ENCODE results near the gene RPL12. TPM values are rescaled to one million over a fixed set of nuclear protein-coding genes. Genes with fewer than 3 reads are reported as not detected.
A peak's percentile ranks its signal among the peaks of the same experiment; 100 is the strongest.

RPL12 gene
- total RNA-seq, 1 donor from 2014 or later, result 1,044 TPM

DNA sequence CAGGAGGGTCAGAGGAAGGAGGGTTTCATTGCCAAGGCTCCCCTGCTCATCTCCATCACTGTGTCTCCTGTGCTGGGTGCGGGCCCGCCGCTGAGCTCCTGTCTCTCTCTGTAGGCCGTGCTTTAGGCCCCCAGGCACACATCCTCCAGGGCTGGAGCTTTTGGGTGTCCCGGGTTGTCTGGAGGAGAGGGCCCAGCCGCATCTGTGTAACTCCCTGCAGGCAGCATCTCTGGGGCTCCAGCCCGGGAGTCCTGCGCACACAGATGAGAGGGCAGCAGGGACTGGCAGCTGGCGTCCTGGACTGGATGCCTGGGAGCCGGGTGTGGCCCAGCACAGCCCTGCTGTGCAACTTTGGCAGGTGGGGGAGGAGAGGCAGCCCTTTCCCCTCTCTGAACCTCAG, 40.3 kb upstream of the RPL12 start:
- peaks cover 10% of the 10 kb centered on the region for H3K36me3 Mint-ChIP-seq (ENCODE audit: insufficient read depth)
- H3K27me3 Mint-ChIP-seq, result no peaks in the 10 kb centered on the region
- H3K27ac Mint-ChIP-seq, result no peak overlapping the region
- no peaks in the 10 kb centered on the region for H3K9me3 Mint-ChIP-seq (ENCODE audit: low read depth)
- H3K4me1 Mint-ChIP-seq (ENCODE audit: low read depth), result no peaks in the 10 kb centered on the region
- no peak for DNase-seq (ENCODE audit: low spot score, unreplicated experiment)
- H3K4me3 Mint-ChIP-seq (ENCODE audit: low read depth), result no peak overlapping the region
- TF ChIP-seq, protein P1, sequence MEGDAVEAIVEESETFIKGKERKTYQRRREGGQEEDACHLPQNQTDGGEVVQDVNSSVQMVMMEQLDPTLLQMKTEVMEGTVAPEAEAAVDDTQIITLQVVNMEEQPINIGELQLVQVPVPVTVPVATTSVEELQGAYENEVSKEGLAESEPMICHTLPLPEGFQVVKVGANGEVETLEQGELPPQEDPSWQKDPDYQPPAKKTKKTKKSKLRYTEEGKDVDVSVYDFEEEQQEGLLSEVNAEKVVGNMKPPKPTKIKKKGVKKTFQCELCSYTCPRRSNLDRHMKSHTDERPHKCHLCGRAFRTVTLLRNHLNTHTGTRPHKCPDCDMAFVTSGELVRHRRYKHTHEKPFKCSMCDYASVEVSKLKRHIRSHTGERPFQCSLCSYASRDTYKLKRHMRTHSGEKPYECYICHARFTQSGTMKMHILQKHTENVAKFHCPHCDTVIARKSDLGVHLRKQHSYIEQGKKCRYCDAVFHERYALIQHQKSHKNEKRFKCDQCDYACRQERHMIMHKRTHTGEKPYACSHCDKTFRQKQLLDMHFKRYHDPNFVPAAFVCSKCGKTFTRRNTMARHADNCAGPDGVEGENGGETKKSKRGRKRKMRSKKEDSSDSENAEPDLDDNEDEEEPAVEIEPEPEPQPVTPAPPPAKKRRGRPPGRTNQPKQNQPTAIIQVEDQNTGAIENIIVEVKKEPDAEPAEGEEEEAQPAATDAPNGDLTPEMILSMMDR (IDR thresholded peaks at IDR 0.05; ENCODE audit: unreplicated experiment), result no peak

DNA sequence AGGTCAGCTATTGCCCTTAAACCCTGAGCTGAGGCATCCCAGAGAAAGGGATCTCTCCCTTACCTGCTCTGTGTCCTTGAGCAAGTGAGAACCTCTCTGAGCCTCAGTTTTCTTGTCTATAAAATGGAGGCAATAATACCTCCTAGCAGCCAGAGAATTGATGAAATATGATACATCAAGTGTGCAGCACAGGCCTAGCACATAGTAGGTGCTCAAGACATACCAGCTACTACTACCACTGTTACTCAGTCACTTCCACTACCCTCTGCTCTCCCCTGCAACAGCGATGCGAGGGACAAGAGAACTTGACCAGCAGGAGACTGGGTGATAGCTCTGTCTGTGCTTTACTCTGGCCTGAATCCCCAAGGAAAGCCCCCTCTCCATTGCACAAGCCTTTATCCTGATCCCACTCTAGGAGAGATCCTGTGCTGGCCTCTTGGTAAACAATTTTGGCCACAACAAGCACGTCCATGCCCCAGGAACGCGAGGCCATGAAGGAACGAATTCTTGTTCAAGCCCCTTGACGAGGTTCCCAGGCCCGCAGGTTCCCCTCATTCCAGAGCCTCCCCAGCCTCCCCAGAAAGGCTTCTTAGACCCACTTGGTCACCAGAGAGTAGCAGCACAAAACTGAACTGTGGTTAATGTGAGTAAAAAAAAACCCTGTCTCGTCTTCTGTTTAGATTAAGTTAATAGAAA, 39.5 kb upstream of the RPL12 start:
- Mint-ChIP-seq H3K9me3 (ENCODE audit: low read depth) (no peaks in the 10 kb centered on the region), H3K36me3 (ENCODE audit: insufficient read depth) (peaks cover 5% of the 10 kb centered on the region), H3K4me3 (ENCODE audit: low read depth) (no peak overlapping the region), H3K27me3 (no peaks in the 10 kb centered on the region), H3K4me1 (ENCODE audit: low read depth) (no peaks in the 10 kb centered on the region), H3K27ac (no peak overlapping the region)
- no peak for DNase-seq (ENCODE audit: low spot score, unreplicated experiment)
- TF ChIP-seq, protein P1 (IDR thresholded peaks at IDR 0.05; ENCODE audit: unreplicated experiment), result no peak

DNA sequence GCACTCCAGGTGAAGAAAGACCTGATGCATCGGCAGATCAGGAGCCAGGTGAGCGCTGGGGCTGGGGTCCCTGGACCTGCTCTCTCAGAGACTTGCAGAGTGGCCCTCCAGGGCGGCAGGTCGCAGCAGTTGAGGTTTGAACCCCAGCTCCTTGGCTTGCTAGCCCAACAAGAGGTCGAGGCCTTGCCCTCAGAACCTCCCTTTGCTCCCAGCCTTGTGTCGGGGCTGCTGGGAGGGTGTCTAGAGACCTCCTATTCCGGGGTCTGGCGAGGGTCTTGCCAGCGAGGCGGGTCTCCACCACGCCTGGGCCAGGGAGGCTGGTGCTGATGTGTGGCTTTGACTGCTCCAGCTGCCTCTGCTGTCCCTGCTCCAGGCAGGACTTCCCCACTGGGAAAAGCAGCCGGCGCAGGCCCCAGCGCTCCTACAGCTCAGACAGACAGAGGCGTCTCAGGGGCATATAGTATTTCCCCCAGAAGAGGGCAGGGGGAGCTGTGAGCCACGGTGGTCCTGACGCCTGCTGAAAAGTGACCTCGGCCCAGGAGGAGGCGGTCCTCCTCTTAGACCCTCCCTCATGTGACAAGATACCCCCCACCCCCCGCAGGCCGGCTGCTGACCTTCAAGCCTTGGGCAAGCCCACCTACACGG, 38.4 kb upstream of the RPL12 start:
- no peaks in the 10 kb centered on the region for H3K4me1 Mint-ChIP-seq (ENCODE audit: low read depth)
- peaks cover 5% of the 10 kb centered on the region for H3K36me3 Mint-ChIP-seq (ENCODE audit: insufficient read depth)
- H3K9me3 Mint-ChIP-seq (ENCODE audit: low read depth), result no peaks in the 10 kb centered on the region
- no peak overlapping the region for H3K4me3 Mint-ChIP-seq (ENCODE audit: low read depth)
- DNase-seq (ENCODE audit: low spot score, unreplicated experiment), result no peak
- H3K27me3 Mint-ChIP-seq, result no peaks in the 10 kb centered on the region
- TF ChIP-seq, protein P1 (IDR thresholded peaks at IDR 0.05; ENCODE audit: unreplicated experiment), result peak; percentile 42
- H3K27ac Mint-ChIP-seq, result no peak overlapping the region

DNA sequence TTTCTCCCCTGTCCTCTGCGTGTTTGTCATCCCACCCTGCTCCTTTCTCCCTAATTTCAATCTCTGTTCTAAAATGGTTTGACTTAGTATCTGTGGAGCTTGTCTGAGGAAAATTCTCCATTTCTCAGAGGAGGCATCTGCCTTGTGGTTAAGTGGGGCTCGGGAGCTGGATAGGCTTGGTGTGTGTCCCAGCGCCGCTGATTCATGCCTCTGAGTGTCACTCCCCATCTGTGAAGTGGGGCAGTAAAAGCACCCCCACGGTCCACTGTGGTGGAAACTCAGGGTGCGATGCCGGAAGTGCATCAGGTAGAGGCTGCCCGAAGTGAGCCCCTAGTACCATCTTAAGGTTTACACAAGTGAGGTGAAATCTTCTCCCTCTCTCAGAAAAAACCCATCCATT, 37.7 kb upstream of the RPL12 start:
- H3K4me1 Mint-ChIP-seq (ENCODE audit: low read depth), result no peaks in the 10 kb centered on the region
- no peak overlapping the region for H3K27ac Mint-ChIP-seq
- no peaks in the 10 kb centered on the region for H3K9me3 Mint-ChIP-seq (ENCODE audit: low read depth)
- no peak overlapping the region for H3K4me3 Mint-ChIP-seq (ENCODE audit: low read depth)
- no peaks in the 10 kb centered on the region for H3K27me3 Mint-ChIP-seq
- H3K36me3 Mint-ChIP-seq (ENCODE audit: insufficient read depth), result peaks cover 9% of the 10 kb centered on the region
- no peak for DNase-seq (ENCODE audit: low spot score, unreplicated experiment)
- TF ChIP-seq, protein P1 (IDR thresholded peaks at IDR 0.05; ENCODE audit: unreplicated experiment), result no peak

DNA sequence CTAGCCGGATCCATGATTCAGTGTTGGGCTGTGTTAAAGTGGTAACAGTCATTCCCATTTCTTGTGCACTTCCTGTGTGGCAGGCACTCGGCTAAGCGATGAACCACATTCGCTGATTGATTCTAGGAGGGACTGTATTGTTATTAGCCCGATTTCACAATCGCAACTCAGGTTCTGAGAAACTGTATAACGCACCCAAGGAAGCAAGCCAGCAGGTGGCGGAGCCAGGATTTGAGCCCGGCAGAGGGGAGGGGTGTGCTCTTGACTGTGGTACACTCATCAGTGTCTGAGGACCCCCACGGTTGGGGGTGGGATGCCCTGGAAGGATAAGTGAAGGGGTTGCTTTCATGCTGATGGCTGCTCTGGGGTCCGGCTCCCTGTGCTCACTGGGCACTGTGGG, 34.8 kb upstream of the RPL12 start:
- Mint-ChIP-seq H3K36me3 (ENCODE audit: insufficient read depth) (peaks cover 13% of the 10 kb centered on the region), H3K4me1 (ENCODE audit: low read depth) (no peaks in the 10 kb centered on the region), H3K4me3 (ENCODE audit: low read depth) (no peak overlapping the region), H3K27ac (no peak overlapping the region), H3K9me3 (ENCODE audit: low read depth) (no peaks in the 10 kb centered on the region), H3K27me3 (no peaks in the 10 kb centered on the region)
- TF ChIP-seq, protein P1 (IDR thresholded peaks at IDR 0.05; ENCODE audit: unreplicated experiment), result no peak
- no peak for DNase-seq (ENCODE audit: low spot score, unreplicated experiment)

Measured in progenitor cell of endocrine pancreas (in vitro differentiated cells).